Articular chondrocyte of knee joint (primary cell): Measurements from ENCODE around the gene SLC36A2. TPM values are rescaled to one million over a fixed set of nuclear protein-coding genes. Genes with fewer than 3 reads are reported as not detected.

Experiments used
- total RNA-seq: library from RNA; depleted of rRNA; stranded (reverse); fragments of >200 nt; gene quantifications from 2 replicates; pipeline ENCODE4 v1.2.3, GENCODE V29; 2012

The SLC36A2 gene
- not detected in 2 replicates for total RNA-seq

GRCh38 chr5:151347369-151347768 lies at the start of gene SLC36A2:
Gene SLC36A2, minus strand, starts transcription at chr5:151347559. Its CDS starts 99 bp downstream, at chr5:151347460.

DNA sequence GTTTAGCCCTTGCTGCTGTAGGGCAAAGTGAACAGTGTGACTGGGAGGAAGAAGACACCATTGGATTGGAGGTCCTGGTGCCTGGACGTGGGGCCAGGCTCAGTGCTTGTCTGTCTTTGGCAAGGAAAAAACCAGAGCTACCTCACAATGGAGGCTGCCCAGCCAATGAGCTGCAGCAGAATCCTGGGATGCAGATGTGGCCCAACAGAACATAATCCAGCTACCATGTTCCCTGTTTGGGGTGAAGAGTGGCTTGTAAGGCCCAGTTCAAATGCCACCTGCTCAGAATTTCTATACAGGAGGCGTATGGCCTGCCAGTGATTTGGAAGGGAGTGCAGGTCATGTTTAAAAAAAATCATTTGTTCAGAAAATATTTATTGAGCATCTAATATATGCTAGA lies 43.7 kb downstream of the SLC36A2 start, which contains the start of gene SLC36A3:
SLC36A3 (minus strand) TSS at position 101 of the 400 bp plus-strand sequence. CDS start 412 bp downstream, outside the sequence.

Other genes starting within 250 kb of the SLC36A2 start
- 269 and 290 TPM in 2 replicates for gene ANXA6, start 189.8 kb downstream of the SLC36A2 start, total RNA-seq
- 3.9 and 6.1 TPM in 2 replicates for gene CCDC69, start 123.5 kb downstream of the SLC36A2 start, total RNA-seq
- gene GM2A, start 94.4 kb downstream of the SLC36A2 start, total RNA-seq = 39.3 and 44.0 TPM in 2 replicates
- not detected in 2 replicates for gene SLC36A3, start 43.8 kb downstream of the SLC36A2 start, total RNA-seq
- 12.7 and 16.0 TPM in 2 replicates for gene SLC36A1, start 100.0 kb upstream of the SLC36A2 start, total RNA-seq
- under 0.01 and 0.11 TPM in 2 replicates for gene FAT2, start 243.8 kb upstream of the SLC36A2 start, total RNA-seq